ENCODE results near the gene M1AP. TPM values are rescaled to one million over a fixed set of nuclear protein-coding genes. Genes with fewer than 3 reads are reported as not detected.

Gene M1AP
- total RNA-seq, 1 donor from 2014 or later, result not detected

DNA sequence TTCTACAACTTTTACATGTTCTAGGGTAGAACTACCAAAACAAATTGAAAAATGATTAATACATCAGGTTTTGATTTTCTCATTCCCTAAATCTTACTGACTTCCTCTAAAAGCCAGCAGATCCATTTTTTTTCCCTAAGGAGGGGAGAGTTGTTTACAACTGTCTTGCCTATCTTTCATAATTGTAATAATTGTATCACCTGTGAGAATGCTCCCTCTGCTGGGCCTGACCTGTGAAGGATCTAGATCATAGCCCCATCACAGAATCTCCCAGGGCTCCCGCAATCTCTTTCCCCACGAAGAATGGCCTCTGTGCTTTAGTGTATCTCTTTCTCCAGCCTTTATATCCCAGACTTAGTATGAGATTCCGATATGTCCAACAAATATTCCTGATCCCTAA, 103.5 kb downstream of the M1AP start:
- no peak for DNase-seq

GRCh38 chr2:74542978-74543377, 105.2 kb downstream of the M1AP start:
- no peak for DNase-seq

DNA sequence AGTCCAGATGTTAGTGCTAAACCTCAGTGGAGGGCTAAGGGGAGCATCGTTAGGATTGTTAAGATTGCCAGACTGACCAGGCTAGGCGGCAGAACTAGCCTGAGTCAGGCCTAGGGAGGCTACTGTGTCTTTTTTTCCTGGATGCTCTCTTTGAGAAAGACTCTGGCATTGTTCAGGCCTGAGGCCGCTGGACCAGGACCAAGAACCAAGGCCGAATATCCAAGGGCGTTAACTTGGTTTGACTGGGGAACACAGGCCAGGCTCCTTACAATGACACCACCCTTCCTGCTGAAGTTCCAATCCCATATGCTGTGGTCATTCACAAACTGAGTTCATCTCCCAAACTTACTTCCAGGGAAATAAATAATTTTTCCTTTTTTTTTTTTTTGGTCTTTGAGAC, 107.8 kb downstream of the M1AP start:
- DNase-seq, result no peak

- DNase-seq, result no peak
Measured at GRCh38 chr2:74538881-74539339, 109.2 kb downstream of the M1AP start.

DNA sequence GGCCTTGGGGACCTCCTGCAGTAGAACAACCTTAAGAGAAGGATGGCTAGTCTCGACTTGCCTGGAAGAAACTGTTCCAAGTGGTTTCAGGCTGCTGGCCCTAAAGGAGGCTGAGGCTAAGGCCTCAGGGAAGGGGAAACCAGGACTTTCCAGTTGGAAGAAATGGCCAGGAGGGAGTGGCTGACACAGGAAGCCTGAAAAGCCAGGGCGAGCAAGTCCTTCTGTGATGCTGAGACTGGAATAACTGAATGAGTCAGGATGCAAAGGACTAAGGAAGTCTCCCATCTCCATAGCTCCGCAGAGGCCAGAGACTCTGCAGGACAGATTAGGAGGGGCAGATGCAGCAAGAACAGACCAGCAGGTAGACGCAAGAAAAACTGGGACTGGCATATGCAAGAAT, 111.0 kb downstream of the M1AP start:
- no peak for DNase-seq

GRCh38 chr2:74536166-74536950, 111.8 kb downstream of the M1AP start:
- no peak for DNase-seq

GRCh38 chr2:74535440-74535965, 112.6 kb downstream of the M1AP start:
- no peak for DNase-seq

DNA sequence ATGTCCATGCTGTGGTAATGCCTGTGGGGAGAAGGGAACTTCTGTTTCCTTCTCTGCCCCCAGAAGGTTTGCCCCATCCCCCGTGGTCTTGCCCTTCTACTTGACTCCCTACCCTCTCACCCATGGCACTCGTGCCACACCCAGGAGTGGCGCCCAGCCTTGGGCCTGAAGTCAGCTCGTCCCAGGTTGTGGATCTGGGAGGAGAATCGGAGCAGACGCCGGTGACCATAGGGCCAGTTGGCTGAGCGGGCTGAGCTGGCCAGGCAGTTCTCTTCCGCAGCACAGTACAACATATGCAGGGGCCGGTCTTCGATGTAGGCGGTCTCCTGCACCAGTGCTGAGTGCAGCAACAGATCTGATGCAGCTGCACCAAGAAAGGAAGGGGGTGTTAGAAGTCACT, 113.7 kb downstream of the M1AP start:
- no peak for DNase-seq

DNA sequence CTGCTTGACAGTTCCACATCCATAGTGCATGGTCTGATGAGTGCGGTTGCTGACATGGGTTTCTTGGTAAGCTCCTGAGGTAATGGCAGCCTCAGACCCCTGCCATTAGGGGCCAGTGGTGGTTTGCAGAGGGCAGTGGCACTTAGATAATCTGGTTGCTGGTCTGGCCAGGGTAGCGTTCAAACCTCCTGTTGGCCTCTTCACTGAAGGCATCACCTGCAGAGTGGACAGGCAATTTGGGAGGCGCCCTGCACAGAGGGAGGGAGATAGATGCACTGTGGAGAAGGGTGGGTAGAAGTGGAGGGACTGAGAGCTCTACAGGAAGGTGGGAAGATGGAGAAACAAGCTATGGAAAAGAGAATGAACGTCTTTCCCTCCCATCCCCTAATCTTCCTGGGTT, 114.7 kb downstream of the M1AP start:
- DNase-seq, result no peak

- peak; percentile 66 for DNase-seq
Measured at GRCh38 chr2:74532222-74532621, 115.9 kb downstream of the M1AP start.

GRCh38 chr2:74531666-74532065, 116.5 kb downstream of the M1AP start:
- DNase-seq, result no peak

DNA sequence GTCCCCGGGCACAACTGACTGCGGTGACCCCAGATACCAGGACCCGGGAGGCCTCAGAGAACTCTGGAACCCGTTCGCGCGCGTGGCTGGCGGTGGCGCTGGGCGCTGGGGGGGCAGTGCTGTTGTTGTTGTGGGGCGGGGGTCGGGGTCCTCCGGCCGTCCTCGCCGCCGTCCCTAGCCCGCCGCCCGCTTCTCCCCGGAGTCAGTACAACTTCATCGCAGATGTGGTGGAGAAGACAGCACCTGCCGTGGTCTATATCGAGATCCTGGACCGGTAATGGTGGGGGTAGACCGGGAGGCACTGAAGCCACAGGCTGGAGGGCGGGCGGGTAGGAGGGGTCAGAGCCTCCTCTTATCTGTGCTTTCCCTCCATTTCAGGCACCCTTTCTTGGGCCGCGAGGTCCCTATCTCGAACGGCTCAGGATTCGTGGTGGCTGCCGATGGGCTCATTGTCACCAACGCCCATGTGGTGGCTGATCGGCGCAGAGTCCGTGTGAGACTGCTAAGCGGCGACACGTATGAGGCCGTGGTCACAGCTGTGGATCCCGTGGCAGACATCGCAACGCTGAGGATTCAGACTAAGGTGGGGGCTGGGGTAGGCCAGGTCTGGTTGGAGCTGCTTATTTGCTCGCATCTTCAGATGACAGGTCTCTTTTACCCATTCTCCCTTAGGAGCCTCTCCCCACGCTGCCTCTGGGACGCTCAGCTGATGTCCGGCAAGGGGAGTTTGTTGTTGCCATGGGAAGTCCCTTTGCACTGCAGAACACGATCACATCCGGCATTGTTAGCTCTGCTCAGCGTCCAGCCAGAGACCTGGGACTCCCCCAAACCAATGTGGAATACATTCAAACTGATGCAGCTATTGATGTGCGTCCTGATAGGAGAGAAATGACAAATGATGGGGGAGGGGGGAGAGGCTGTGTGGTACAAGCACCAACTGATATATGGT, 117.6 kb downstream of the M1AP start:
- DNase-seq, result peak; percentile 61

DNA sequence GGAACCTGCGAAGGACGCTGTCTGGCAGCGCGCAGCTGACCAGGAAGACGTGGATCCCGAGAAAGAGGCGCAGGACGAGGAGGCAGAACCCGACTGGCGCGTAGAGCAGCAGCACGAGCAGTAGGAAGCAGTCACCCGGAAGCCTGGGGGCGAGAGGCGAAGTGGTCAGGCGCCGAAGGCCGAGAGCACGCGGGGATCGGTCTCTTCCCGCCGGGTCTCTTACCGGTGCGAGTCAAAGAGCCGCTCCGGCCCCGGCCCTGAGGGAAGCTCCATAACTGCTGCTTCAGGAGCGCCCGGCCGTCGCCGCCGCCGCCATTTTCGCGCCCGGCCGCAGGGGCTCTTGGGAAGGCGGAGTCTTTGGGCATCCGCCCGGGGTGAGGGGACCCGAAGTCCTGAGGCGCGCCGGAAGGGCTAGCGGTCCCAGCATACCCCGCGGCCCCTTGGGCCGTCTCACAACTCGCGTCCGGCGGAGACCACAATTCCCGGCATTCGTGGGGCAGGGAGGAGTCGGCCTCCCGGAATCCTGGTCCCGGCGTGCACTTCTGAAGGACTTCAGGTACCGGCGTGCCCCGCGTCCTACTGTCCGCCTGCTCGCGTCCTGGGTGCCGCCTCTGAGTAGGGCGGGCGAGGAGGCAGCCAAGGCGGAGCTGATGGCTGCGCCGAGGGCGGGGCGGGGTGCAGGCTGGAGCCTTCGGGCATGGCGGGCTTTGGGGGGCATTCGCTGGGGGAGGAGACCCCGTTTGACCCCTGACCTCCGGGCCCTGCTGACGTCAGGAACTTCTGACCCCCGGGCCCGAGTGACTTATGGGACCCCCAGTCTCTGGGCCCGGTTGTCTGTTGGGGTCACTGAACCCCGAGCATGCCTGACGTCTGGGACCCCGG, 118.5 kb downstream of the M1AP start, which contains the start of the genes AUP1 and HTRA2:
Gene AUP1, minus strand, starts transcription at position 350 of the 882 bp plus-strand sequence. Its CDS starts 77 bp downstream, at position 273.
Gene HTRA2, plus strand, starts transcription at position 577 of the 882 bp plus-strand sequence. Its CDS starts 74 bp downstream, at position 651.
- peak; percentile 98 for DNase-seq

DNA sequence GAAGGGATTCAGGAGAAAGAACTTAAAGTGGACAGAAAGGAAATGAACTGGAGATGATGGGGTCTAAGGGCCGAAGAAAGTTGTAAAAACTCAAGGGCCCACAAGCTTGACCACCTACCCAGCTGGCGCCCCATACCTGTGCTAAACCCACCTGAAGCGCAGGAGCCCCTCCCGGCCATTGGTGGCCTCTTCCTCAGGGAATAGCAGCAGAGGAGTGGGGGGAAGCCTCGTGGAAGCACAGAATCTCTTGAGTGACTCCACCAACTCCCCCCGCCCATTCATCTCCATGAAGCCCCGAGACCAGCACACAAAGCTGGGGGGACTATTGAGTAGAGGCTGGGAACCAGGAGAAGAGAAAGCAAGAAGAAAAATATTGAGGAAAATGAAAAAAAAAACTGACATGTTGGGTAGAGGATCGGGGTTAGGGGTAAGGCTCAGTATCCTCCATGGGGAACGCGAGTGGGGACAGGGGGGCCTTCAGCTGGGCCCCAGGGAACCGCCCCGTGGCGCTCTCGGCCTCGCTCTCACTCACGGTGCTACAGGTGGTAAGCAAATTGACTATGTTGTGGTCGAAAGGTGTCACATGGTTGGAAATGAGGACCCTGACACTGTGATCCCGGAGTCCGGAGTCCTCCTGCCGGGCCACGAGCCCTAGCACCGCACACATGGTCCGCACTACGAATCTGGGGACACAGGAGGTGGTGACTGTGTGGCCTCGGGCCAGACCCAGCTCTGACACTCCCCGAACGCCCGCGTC, 119.4 kb downstream of the M1AP start:
- no peak for DNase-seq

GRCh38 chr2:74527741-74528140, 120.4 kb downstream of the M1AP start:
- no peak for DNase-seq

GRCh38 chr2:74526649-74527230, 121.4 kb downstream of the M1AP start:
- no peak for DNase-seq

DNA sequence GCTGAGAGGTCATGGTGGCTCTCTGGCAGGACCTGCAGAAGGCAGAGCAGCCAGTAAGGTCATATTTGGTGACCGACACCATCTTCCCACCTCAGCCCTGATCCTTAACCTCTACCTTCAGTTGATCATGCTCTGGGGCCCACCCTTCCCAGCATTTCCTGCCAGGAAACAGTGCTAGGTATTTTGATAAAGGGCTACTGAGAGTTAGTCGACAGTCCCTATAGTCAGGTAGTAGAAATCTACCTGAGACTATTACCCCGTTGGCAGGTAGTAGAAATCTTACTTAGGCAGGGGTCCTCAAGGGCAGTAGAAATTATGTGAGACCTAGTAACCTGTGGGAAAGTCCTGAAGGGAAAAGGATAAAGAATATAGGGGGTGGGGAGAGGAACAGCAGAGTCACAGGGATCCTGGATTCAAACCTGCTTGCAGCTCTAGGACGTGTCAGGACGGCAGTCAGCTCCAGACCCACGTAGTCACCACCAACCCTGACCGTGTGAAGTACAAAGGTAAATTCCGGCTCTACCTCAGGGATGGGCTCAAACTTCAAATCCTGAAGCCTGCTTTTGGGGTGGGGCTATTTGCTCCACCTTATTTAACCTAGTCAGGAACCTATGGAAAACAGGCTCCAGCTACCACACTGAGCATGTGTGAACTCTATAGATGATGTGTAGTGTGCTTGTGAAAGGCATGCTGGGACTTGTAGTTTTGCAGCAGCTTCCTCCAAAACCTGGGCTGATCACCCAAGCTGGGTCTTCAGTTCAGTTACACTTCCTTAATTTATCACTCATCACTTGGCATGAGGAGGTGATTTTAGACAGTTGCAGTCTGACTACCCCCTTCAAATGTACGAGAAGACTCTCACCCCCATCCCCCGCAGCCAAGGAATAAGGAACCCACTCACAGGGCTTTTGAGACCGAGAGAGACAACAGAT, 122.1 kb downstream of the M1AP start, which contains the start of gene DQX1:
Gene DQX1, minus strand, starts transcription at position 515 of the 932 bp plus-strand sequence. Its CDS starts 502 bp downstream, at position 13.
- peak; percentile 33 for DNase-seq

DNA sequence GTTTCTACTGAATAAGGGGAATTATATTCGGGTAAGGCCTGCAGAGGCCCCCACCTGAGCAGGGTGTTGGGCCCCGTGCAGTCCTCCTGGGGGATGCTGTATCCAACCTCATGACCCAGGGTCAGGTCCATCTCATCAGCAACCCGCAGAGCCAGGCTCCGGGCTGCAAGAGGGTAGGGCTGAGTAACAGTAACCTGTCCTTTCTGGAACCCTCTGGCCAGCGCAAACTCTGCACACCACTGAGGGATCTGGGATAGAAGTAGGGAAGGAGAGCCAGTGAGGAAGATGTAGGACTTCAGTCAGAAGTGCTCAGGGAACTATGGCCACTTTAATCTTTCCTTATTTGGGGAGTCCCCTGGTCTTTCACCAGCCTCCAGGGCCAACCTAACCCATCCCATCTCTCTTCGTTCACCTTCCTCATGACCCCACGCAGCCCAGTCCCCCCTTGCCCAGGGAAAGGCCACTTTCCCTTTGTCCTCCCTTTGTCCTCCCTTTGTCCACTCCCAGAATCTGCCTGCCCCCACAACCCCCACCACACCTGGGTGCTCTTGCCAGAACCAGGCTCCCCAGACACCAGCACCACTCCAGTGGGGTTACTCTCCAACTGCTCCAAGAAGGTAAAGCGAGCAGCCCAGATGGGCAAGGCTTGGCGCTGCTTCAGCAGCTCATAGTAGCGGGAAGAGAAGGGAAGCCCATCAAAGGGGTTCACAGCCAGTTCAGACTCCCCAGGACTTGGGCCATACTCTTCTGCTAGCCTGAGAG, 123.0 kb downstream of the M1AP start:
- DNase-seq, result no peak

DNA sequence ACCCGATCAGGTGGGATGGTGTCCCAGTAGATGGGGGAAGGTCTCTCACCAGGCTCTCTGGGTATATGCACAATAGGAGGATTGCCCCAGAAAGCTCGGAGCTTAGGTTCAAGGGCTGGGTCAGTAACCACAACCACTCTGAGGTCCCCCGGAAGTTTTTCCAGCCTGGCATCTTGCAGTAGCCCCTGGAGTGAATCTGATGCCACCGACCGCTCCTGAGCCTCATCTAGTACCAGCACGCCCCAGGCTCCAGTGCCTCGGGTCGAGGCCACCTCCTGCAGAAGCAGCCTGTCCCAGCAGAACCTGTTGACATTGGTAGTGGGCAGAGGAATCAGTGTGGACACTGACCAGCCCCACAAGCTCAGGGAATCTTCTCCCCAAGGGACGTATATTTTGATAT, 124.1 kb downstream of the M1AP start:
- no peak for DNase-seq
